Stimulated activated CD8-positive, alpha-beta memory T cell treated with anti-CD3 and anti-CD28 coated beads, Interleukin-2, amount 100 ng/mL, for 1 hour (primary cell): ENCODE measurements around the gene OSBPL2.

Source experiments
- DNase-seq, 2 donors: peaks; one replicate each; pipeline ENCODE4 v3.0.0-alpha.2; 2020; ENCODE audit warnings: low read depth in 2 of 2

Gene OSBPL2

DNA sequence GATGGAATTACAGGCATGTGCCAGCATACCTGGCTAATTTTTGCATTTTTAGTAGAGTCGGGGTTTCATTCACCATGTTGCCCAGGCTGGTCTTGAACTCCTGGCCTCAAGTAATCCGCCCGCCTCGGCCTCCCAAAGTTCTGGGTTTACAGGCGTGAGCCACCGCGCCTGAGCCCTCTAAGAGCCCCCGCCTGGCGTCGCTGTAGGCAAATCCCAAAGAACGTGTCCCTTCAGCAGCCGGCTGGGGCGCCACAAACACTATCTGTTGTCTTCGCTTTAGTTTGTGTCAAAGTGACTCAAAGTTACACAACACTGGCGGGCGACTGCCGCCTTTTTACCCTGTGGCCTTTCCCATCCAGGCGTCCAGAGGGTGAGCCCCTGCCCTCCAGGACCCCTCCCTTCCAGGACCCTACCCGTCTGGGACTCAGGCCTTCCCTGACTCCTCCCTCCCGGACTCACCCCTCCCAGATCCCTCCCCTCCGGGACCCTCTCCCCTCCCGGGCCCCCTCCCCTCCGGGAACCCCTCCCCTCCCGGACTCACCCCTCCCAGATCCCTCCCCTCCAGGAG, 63.5 kb downstream of the OSBPL2 start:
- DNase-seq: peak; percentile 62 to 70

DNA sequence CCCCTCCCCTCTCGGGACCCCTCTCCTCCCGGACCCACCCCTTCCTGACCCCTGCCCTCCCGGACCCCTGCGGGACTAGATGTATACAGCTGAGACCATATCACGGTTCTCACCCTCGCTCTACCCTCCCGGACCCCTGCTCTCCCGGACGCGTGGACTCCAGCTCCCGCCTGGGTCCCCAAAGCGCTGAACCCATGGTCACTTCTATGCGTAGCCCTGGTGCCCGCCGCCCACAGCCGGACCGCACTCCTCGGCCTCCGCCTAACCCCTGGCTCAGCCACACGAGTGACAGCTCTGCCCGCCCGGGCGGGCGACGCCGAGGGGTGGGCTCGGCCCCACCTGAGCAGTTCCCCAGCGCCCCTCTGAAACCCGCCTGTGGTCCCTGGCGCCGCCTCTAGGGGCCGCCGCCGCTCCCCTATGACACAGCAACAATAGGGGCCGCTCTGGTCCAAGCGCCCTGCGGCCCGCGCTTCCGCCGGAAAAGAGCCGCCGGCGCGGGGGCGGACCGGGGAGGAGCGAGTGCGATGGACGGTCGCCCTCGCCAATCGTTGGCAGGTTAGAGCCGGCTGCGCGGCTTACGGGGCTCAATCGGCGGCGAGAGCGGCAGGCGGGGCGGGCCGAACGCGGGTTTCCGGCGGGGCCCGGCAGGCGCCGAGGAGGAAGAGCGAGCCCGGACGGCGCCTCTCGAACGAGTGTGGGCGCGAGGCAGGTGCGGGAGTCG, 64.2 kb downstream of the OSBPL2 start, which contains the start of gene ADRM1:
TSS of gene ADRM1 (plus strand) at position 657 of the 721 bp plus-strand sequence. CDS start 572 bp downstream, outside the sequence.
- DNase-seq: peak; percentile 92

DNA sequence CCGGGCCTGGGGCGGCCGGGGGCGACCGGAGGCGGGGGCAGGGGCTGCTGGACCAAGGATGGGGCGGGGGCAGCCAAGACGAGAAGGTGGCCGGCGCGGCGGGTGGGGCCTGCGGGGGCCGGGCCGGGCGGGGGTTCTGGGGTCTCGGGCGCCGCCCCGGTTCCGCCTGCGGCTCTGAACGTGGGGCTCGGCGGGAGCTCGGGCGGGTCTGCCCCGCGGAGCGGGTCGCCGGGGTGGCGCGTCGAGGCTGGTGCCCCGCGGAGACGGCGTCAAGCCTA, 64.7 kb downstream of the OSBPL2 start:
- DNase-seq: no peak

DNA sequence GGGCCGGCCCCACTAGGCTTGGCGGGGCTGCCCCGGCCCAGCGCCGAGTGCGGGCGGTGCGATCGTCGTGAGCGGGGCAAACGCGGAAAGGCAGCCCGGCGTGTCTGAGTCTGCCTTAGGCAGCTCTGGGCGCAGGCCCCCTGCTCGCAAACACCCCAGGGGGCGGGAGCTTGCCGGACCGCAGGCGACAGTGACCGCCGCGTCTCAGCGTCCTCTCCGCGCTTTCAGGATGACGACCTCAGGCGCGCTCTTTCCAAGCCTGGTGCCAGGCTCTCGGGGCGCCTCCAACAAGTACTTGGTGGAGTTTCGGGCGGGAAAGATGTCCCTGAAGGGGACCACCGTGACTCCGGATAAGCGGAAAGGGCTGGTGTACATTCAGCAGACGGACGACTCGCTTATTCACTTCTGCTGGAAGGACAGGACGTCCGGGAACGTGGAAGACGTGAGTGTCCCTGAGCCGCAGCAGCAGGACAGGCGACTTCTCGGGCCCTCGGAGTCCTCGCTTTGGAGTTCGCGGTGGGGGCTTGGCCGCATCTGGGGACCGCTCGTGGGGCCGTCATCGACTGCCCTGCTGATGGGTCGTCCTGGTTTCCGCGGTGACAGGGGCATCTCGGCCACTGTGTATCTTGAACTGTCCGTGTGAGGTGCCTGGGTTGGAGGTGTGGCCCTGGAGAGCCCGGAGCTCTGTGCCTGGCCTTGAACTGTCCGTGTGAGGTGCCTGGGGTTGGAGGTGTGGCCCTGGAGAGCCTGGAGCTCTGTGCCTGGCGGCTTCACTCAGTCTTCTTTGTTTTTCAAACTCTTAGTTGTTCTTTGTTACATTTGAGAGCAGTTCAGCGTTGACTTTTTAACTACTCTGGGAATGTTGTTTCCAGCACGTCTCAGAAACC, 65.3 kb downstream of the OSBPL2 start:
- DNase-seq: no peak

DNA sequence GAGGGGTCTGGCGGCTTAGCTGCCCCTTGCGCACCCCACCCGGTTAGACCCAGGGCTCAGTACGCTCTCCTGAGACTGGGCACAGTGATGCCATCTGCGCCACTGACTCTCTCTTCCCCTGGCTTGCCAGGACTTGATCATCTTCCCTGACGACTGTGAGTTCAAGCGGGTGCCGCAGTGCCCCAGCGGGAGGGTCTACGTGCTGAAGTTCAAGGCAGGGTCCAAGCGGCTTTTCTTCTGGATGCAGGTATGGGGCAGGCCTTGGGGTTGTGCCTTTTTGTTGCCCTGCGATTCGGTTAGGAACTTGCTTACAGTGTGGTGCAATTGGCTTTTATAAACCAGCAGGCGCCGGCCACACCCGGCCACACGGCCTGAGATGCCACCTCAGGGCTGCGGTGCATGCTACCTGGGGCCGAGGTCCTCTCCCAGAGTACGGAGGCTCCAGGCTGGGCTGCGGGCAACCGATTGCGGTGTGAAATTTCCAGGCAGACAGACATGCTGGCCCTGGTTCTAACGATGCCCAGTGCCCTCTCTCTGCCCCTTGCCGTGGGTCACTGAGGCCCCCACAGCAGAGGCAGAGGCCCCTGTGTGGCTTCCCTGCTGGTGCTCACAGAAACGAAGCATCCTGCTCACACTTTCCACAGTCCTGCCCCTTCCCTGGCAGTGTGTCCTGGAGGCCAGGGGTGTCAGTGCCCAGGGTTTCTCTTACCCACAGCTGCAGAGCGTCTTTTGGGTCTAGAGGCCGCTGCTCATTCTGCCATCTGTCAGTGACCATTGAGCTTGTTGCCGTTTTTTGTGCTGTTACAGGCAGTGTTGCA, 66.2 kb downstream of the OSBPL2 start:
- DNase-seq: no peak

DNA sequence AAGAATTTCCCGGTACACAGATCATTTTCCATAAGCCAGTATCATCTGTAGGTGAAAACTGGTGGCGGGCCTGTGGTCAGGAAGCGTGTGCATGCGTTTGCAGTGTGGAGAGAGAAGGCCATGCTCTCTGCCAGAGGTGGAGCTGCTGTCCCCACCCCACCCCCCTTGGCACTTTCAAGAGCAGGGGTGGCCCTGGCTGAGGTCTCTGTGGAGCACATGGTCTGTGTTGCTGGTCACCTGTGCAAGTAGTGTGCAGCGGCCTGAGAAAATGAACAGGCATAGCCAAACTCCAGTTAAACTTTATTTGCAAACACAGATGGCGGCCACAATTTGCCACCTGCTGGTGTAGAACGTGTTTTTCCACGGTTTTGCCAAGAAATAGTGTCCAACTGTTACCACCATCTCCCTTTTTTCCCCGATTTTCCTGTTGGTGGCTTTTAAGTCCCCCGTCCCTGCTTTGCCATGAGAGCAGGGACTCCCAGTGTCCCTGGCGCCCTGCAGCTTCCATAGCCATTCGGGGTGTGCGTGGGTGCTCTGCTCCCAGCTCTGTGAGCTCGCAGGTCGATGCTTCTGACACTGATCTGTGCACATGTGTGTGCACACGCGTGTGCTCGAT, 66.9 kb downstream of the OSBPL2 start:
- no peak for DNase-seq

DNA sequence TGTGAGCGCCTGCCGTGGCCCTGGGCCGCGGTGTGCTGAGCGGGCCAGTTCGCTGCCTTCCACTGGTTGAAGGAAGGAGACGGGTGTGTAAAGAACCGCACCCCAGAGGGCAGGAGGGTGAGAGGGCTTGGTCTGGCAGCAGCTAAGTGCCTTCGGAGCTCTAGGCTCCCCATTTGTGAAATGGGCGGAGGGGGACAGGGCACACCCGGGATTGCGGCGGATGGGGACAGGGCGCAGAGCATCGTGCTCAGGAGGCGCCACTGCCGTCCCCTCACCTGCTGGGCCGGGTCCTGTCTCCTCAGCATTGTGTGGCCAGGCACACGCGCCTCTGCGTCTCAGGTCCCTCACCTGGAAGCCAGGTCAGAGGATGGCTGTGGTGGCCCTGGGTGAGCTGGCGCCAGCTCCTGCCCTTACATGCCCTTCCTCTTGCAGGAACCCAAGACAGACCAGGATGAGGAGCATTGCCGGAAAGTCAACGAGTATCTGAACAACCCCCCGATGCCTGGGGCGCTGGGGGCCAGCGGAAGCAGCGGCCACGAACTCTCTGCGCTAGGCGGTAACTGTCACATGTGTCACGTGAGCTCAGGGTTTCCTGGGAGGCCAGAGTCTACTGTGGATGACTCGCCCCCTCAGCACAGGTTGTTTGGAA, 67.6 kb downstream of the OSBPL2 start:
- no peak for DNase-seq

DNA sequence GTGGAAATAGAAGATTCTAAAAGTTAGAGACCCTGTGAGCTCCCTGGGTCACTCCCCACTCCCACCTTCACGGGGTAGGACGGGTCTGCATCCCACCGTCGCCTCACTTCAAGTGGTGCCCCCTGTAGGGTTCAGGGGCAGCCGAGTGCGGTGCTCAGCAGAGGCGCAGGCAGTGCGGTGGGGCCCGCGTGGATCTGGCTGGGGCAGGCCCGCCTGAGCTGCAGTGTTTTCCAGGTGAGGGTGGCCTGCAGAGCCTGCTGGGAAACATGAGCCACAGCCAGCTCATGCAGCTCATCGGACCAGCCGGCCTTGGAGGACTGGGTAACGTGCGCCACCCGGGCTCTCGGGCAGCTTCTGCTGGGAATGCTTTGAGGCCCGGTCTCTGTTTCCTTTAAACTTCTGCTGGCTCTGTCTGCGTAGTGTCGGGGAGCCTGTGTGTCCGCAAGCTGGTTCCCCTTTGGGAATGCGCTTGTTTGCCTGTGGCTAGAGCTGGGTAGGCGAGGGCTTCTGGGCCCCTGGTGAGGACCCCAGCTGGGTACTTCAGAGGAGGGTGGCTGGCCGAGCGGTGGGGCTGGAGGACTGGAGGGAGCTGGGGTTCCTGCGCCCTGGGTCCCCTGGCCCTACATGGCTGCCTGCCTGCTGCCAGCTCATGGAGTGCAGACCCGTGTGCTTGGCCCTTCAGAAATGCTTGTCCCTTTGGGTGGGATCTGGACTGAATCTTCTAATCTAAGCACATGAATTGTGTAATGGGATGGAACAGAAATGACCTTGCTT, 68.3 kb downstream of the OSBPL2 start:
- DNase-seq: no peak

DNA sequence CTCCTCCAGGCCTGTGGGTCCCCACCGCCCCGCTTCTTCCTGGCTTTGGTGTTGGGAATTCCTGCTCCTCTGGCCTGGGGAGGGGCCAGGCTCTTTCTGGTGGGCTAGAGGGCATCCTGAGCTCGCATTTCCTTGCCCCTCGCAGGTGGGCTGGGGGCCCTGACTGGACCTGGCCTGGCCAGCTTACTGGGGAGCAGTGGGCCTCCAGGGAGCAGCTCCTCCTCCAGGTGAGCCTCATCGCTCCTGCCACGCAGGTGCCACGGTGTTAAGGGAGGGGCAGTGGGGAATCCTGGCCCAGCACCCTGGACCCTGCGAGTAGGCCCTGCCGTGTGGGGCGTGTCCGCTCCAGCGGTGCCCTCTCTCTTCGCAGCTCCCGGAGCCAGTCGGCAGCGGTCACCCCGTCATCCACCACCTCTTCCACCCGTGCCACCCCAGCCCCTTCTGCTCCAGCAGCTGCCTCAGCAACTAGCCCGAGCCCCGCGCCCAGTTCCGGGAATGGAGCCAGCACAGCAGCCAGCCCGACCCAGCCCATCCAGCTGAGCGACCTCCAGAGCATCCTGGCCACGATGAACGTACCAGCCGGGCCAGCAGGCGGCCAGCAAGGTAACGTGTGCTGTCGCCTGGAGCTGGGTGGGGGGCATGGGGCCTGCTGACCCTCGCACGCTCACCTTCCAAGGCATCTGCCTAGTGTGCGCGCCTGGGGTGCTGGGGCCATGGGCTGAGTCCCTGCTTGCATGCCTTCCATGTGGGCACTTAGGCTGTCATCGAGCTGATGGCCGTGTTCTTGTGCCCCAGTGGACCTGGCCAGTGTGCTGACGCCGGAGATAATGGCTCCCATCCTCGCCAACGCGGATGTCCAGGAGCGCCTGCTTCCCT, 69.1 kb downstream of the OSBPL2 start:
- no peak for DNase-seq

DNA sequence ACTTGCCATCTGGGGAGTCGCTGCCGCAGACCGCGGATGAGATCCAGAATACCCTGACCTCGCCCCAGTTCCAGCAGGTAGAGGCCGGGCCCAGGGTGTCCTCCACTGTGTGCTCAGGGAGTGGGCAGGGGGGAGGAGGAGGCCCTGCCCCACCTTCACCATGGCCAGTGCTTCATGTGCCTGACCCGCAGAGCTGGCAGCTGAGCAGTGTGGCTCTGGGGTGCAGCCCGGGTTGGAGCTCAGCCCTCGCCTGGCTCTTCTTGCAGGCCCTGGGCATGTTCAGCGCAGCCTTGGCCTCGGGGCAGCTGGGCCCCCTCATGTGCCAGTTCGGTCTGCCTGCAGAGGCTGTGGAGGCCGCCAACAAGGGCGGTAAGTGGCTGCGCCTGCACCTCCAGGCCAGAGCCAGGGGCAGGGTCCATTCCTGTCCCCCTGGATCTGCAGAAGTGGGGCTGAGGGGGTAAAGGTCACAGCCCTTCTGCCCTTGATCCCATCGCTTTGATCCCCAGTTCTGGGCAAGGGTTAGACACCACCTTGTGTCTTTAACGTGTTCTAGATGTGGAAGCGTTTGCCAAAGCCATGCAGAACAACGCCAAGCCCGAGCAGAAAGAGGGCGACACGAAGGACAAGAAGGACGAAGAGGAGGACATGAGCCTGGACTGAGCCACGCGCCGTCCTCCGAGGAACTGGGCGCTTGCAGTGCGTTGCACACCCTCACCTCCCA, 69.9 kb downstream of the OSBPL2 start:
- no peak for DNase-seq

DNA sequence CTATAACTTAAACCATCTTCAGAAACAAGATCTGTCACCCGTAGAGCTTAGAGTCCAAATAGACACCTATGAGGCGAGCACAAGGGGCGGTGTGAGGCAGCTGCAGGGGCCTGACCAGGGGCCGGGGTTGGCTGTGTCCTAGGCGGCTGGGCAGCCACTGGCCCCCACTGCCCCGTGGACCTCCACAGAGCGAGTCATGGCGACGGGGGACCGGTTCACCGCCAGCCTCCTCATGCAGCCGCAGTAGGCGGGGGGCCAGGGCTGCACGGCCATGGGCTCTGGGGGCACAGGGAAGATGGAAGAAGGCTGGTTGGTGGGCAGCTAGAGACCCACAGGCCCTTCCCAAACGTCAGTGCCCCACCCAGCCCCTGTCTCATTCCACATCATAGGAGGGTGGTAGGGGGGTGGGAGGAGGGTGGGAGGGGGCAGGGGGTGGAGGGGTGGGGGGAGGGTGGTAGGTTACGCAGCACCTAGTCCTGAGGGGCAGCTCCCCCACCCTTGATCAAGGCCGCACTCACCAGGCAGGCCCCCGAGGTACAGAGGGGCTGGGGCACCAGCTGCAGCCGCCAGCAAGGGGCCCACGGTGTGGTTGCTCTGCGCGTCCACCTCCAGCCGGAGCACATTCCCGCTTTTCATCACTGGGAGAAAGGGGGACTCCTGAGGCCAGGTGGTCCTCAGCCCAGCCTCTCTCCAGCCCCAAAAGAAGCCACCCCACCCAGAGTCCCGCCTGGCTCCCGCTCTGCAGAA, 71.0 kb downstream of the OSBPL2 start:
- no peak for DNase-seq

DNA sequence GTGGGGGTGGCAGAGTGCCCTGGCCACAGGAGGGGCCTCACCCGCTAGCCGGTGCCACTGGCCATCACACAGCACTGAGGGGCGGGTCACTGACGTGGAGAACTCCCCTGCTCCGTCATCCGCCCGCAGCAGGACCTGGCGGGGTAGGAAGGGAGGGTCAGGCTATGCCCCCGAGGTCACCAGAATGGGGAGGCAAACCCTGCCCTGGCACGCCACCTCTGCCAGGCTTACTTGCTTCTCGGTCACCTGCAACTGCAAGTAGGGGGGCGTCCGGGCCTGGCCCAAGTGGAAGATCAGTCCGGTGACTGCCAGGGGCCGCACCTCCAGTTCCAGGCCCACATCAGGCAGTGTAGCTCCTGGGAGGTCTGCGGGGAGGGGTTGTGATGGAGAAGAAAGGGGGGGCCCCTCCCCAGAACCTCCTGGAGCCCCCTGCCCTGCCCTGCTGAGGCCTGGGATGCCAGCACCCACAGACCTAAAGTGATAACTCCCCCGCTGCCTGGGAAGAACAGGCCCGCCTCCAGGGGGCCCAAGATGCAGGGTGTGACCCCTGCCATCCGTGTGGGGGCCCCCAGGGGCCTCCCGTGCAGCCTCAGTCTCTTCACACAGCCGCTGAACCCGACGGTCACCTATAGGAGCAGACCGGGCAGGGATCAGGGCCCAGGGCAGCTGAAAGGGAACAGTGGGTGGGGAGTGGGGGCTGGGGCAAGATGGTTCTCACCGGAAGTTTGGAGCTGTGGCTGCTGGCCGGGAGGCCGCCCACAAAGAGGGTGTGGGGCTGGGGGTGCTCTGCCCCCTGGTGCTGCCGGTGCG, 71.8 kb downstream of the OSBPL2 start:
- no peak for DNase-seq

DNA sequence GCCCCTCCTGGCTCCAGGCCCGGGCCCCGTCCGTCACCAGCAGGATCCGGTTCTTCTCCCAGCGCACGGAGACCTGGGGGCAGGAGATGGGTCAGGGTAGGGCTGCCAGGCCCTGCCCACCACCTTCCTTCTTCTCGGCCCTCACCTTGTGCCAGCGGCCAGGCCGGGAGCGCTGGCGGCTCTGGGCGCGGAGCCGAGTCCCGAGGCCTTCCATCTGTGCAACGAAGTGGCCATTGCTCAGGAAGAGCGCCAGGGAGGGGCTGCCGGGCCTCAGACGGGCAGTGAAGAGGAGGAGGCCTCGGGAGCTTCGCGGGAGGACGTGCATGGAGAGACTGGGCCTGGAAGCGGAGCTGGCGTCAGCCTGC, 72.4 kb downstream of the OSBPL2 start:
- no peak for DNase-seq

DNA sequence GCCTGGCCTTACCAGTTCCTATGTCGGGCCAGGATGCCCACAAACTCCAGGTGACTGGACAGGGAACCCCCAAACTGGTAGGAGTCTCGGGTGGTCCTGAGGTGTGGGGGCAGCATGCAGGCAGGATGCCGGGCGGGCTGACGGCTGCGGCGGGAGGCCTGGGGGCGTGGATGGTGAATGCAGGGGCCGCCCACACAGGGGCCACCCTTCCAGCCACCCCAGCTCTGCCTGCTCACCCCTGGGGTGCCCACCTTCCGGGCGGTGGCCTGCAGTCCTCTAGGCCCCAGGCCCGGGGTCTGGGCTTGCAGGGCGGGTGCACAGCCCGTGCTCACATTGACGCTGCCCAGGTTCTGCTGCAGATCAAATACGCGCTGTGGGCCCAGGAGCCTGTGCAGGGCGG, 72.8 kb downstream of the OSBPL2 start:
- no peak for DNase-seq

DNA sequence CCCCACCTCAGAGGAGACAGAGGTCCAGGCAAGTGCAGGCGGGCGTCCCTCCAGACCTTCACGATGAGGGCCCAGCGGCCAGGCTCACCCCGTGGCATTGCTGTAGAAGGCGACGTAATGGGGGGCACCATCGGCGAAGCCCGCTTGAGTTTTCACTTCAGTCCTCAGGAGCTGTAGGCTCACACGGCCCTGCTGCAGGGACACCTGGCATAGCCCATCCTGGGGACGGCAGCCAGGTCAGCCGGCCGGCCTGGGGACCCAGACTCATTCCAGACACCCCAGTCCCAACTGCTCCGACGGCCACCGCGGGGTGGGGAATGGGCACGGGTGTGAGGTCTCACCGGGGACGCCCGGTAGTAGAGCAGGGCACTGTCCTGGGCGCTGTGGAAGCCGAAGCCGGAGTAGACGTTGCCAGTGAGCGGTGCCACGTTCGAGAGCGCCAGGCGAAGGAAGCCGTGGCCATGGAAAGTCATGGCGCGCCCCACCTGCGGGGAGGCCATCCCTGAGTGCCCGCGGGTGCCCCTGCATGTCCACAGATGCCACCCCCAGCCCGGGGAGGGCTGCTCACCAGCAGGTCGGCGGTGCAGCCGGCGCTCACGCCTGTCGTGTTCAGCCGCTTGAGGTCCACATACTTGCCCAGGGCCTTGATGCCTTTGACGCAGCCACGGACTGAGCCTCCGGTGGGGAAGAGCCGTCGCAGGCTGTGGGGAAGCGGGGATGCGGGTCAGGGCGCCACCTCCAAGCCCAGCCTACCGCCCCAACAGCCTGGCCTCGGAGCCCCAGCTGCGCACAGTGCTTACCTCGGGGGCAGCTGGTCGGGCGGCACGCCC, 73.7 kb downstream of the OSBPL2 start:
- DNase-seq: no peak

DNA sequence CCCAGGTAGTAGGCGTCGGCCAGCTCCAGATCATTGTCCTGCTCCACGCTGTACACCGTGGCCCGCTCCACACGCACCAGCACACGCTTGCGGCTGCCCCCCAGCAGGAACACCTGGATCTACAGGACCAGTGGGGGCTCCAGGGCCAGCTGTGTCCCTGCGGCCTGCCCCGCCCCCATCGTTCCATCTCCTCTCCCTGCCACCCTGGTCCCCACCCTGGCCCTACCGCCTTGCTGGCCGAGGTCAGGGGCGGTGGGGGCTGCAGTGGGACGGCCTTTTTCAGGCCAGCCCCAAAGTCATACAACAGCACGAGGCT, 74.3 kb downstream of the OSBPL2 start:
- DNase-seq: no peak
